B cell (primary cell): Measurements from ENCODE around the gene ISLR.

ENCODE experiments used
- EZH2 ChIP-seq: IDR thresholded peaks from 2 replicates; pipeline ENCODE4 v1.6.1; 2012; ENCODE audit warnings: borderline replicate concordance, low read depth, mild to moderate bottlenecking, moderate library complexity, low read length; ENCODE audit not compliant: insufficient read depth, poor library complexity, severe bottlenecking
- TF ChIP-seq, protein P1 (sequence below): fragments of 200-600 bp; IDR thresholded peaks from one replicate; pipeline ENCODE4 v1.8.0; 2022; ENCODE audit warnings: antibody characterized with exemption, mild to moderate bottlenecking

DNA sequence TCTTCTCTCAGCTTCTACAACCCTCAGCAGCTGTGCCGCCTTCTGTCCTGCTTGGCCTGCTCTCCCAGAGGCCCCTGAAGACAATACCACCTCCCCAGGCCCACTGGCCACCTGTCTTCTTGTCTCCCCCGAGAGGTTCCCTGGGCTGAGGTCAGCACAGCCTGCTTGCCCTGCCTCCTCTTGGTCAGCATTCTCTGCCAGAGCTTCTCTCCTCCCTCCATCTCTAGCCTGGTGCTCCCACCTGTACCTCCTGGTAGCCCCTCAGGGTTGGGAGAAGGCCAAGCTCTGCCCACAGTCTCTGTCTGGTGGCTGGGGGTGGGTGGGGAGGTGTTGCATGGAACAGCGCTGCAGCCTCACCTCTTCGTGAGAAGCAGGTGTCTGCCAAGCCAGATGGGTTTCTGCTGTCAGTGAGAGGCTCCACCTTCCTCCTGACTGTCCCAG, 5.6 kb upstream of the ISLR start:
- TF ChIP-seq, protein P1, sequence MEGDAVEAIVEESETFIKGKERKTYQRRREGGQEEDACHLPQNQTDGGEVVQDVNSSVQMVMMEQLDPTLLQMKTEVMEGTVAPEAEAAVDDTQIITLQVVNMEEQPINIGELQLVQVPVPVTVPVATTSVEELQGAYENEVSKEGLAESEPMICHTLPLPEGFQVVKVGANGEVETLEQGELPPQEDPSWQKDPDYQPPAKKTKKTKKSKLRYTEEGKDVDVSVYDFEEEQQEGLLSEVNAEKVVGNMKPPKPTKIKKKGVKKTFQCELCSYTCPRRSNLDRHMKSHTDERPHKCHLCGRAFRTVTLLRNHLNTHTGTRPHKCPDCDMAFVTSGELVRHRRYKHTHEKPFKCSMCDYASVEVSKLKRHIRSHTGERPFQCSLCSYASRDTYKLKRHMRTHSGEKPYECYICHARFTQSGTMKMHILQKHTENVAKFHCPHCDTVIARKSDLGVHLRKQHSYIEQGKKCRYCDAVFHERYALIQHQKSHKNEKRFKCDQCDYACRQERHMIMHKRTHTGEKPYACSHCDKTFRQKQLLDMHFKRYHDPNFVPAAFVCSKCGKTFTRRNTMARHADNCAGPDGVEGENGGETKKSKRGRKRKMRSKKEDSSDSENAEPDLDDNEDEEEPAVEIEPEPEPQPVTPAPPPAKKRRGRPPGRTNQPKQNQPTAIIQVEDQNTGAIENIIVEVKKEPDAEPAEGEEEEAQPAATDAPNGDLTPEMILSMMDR: no peak
- no peak for TF ChIP-seq EZH2
